ENCODE data around the gene GYG1. TPM values are rescaled to one million over a fixed set of nuclear protein-coding genes. Genes with fewer than 3 reads are reported as not detected.

GYG1 gene
- total and polyA plus RNA-seq, 2 of the 8 experiments (the other 6 are each of a cell fraction or from before 2014, with no cell fraction given) = 19.4 to 34.2 TPM

- CTCF ChIA-PET (ENCODE audit: partially characterized antibody) = no interaction called here
- Histone ChIP-seq H3K4me1 (replicated peaks in 1 of 4; ENCODE audit: control insufficient read depth in 3 of 4, insufficient read depth in 4 of 4, low read length in 3 of 4) (no peaks in the 10 kb centered on the region), H2BK20ac (ENCODE audit: low read length) (no peak overlapping the region)
Measured at GRCh38 chr3:149058198-149058597, 66.9 kb downstream of the GYG1 start.

More at GRCh38 chr3:149058198-149058597, 66.9 kb downstream of the GYG1 start:
- H3K9me3 ChIP-seq (ENCODE audit: insufficient read depth in 2 of 2, low read depth in 1 of 2, low read length in 1 of 2) = no peaks in the 10 kb centered on the region
- H2AK5ac ChIP-seq (ENCODE audit: low read depth, low read length) = no peak overlapping the region
- TF ChIP-seq JUN (IDR thresholded peaks at IDR 0.05; ENCODE audit: low read depth, low read length) = no peak
- TF ChIP-seq POU5F1 (IDR thresholded peaks at IDR 0.05; ENCODE audit: low read depth, low read length) = no peak
- no peak for TF ChIP-seq RBBP5 (IDR thresholded peaks at IDR 0.05; ENCODE audit: borderline replicate concordance, low read depth, low read length)
- TF ChIP-seq CHD1 (IDR thresholded peaks at IDR 0.05; ENCODE audit: low read depth, low read length) = no peak
- TF ChIP-seq SP1 (IDR thresholded peaks at IDR 0.05; ENCODE audit: low read depth, low read length) = no peak
- TF ChIP-seq RAD21 (IDR thresholded peaks at IDR 0.05 in 1 of 2, conservative IDR thresholded peaks at IDR 0.05 in 1 of 2; ENCODE audit: low read depth in 2 of 2, low read length in 2 of 2) = no peak
- no peak for TF ChIP-seq SP4 (IDR thresholded peaks at IDR 0.05; ENCODE audit: low read length)
- no peak for TF ChIP-seq NRF1 (IDR thresholded peaks at IDR 0.05; ENCODE audit: low read depth, low read length)
- TF ChIP-seq TAF7 (optimal IDR thresholded peaks at IDR 0.05; ENCODE audit: borderline replicate concordance, low read depth, low read length) = no peak
- H2AFZ ChIP-seq (ENCODE audit: low read length) = no peak overlapping the region
- H3K4ac ChIP-seq (replicated peaks; ENCODE audit: insufficient read length, low read depth, low read length) = no peak overlapping the region
- WGBS, 2 experiments (ENCODE audit: extremely low coverage in 1 of 2, insufficient coverage in 1 of 2, insufficient read length in 1 of 2, insufficient replicate concordance in 2 of 2, low coverage in 1 of 2, low lambda C conversion rate in 2 of 2, missing lambda C conversion rate in 1 of 2) = 78% methylated on average over 1 of the region's 1 CpG; no CpG with 5 or more reads in 1 of the 2 experiments
- peaks cover under 1 to 76% (median 30%) of the 10 kb centered on the region in 4 experiments; a peak in 5 of 8 replicates for H3K36me3 ChIP-seq (ENCODE audit: control insufficient read depth in 2 of 4, insufficient read depth in 4 of 4, low read length in 3 of 4)
- H3K23ac ChIP-seq (ENCODE audit: insufficient read length) = no peak overlapping the region
- no peak overlapping the region for H4K8ac ChIP-seq (ENCODE audit: extremely low read depth, insufficient read depth, low read length)
- H3K14ac ChIP-seq (ENCODE audit: insufficient read length) = no peak overlapping the region
- H3K23me2 ChIP-seq (ENCODE audit: low read depth, low read length) = no peaks in the 10 kb centered on the region
- H2BK120ac ChIP-seq (replicated peaks; ENCODE audit: low read depth, low read length) = no peak overlapping the region
- H3K27me3 ChIP-seq (replicated peaks in 1 of 4; ENCODE audit: control insufficient read depth in 3 of 4, extremely low read depth in 1 of 4, insufficient read depth in 3 of 4, low read length in 3 of 4) = no peaks in the 10 kb centered on the region
- H3K79me1 ChIP-seq (ENCODE audit: low read depth, low read length) = no peaks in the 10 kb centered on the region
- no peak overlapping the region for H3K4me3 ChIP-seq (ENCODE audit: extremely low read depth in 1 of 4, insufficient read depth in 2 of 4, low read depth in 3 of 4, low read length in 4 of 4)
- no peak overlapping the region for H3K18ac ChIP-seq (ENCODE audit: extremely low read depth, low read length)
- no peak overlapping the region for H4K91ac ChIP-seq (replicated peaks; ENCODE audit: insufficient read length, low read length)
- H3K4me2 ChIP-seq (ENCODE audit: insufficient read depth in 1 of 2, low read depth in 2 of 2, low read length in 2 of 2) = no peak overlapping the region
- no peak for FAIRE-seq
- H3K27ac ChIP-seq (ENCODE audit: low read depth, low read length) = no peak overlapping the region
- POLR2A ChIA-PET (ENCODE audit: partially characterized antibody) = interaction anchor here (0.9 kb wide), 1 partner anchor 11 kb away, joined by 3 read pairs; no protein-coding TSS in a partner anchor
- H2BK15ac ChIP-seq (ENCODE audit: low read length) = no peak overlapping the region
- H4K5ac ChIP-seq (ENCODE audit: insufficient read length, low read depth, low read length) = no peak overlapping the region
- no peak overlapping the region for H2BK5ac ChIP-seq (ENCODE audit: low read depth, low read length)
- no peak overlapping the region for H3K9ac ChIP-seq (replicated peaks in 1 of 4; ENCODE audit: extremely low read depth in 1 of 4, low read depth in 3 of 4, low read length in 3 of 4)
- no peak for DNase-seq (ENCODE audit: low read depth in 1 of 2, low spot score in 2 of 2)
- no peaks in the 10 kb centered on the region for H4K20me1 ChIP-seq (replicated peaks in 1 of 2; ENCODE audit: control insufficient read depth in 1 of 2, insufficient read depth in 2 of 2, low read length in 2 of 2)
- H2BK12ac ChIP-seq (ENCODE audit: low read depth, low read length) = no peak overlapping the region
- H3K56ac ChIP-seq (replicated peaks; ENCODE audit: insufficient read length, low read depth, low read length) = no peak overlapping the region
- H3K79me2 ChIP-seq (ENCODE audit: control insufficient read depth in 1 of 2, insufficient read depth in 2 of 2, low read length in 2 of 2) = no peaks in the 10 kb centered on the region
